ENCODE data around the gene YIPF1.

YIPF1 gene

DNA sequence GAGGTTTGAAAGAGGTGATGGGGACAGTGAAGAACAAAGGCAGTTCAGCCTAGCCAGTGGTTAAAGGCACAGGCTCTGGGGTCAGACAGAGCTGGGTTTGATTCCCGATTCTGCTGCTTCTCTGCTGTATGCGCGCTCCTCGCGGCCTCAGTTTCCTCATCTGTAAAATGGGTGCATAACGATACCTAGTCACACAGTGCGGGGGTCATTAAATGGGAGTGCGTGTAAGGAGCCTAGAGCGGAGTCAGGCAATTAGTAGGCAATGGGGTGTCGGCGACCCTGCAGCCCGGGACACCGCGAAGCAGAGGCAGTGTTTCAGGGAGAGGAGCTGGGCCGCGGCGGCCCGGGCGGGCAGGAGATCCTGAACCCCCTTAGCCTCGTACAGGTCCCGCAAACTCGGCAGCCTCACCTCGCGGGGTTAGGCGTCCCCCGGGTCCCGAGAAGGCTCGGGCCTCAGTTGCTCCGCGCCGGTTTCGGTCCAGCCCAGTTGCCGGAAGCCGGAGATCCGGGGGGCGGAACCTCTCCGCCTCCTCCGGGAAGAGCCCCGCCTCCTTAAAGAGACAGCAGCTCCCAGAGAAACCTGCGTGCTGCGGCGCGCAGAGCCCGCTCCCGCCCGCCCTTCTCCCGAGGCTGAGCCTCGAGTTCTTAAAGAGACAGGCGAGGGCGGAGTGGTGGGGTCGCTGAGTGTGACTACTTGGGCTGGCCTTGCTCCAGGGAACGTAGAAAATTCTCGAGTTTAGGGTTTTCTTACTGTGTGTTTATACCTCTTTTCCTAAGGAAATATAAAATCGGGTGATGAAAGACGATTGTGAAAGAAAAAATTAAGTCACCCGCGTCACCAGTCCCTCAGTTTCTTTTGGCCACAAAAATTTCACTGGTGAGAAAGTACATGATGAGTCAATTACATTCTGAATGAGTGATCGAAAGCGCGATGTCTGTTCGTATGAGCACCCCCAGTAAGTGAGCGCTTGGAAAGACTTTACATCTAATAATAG is at the start of gene YIPF1:
Gene YIPF1, minus strand, starts transcription at position 494 of the 995 bp plus-strand sequence. CDS start 860 bp downstream, outside the sequence.
- Histone ChIP-seq H3K9ac (ENCODE audit: low read length) (peak within 1 kb of the TSS; percentile 55), H3K4me1 (ENCODE audit: control insufficient read depth, insufficient read depth, low read length) (peaks cover 7% of the 10 kb centered on the region), H3K27ac (ENCODE audit: low read depth, low read length) (no peak within 1 kb of the TSS), H3K36me3 (ENCODE audit: control insufficient read depth, insufficient read depth, low read length) (peaks cover 8% of the 10 kb centered on the region), H3K9me3 (ENCODE audit: control insufficient read depth, insufficient read depth, low read depth, low read length) (no peaks in the 10 kb centered on the region), H3K4me3 (ENCODE audit: low read depth, low read length) (peak within 1 kb of the TSS; percentile 87), H3K27me3 (ENCODE audit: control insufficient read depth, insufficient read depth, low read length) (no peaks in the 10 kb centered on the region)

DNA sequence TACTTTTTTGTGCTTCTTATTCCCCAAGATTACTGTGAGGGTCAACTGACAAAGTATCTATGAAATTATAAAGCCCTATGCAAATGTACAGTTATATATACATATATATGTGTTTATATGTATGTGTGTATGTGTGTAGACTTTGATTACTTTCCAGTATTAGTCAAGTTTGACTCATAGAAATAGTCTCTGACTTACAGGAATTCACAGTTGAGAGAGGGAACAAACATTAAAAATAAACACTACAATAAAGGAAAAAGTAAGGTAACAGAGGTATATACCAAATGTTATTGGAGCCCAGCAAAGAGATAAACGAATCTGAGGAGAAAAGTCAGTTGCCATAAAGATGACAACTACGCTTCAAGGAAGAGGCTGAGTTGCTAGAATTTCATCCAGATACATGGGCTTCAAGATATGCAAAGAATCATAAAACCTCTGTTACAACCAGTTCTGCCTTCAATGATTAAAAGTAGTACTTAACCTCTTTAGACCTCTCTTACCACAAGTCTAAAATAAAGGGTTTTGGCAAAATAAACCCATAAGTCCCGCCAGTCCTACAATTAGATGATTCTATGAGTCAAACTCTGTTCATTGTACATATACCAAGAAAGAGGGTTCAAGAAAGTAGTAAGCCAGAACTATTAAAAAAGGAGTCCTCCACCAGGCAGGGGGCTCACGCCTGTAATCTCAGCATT is 48.7 kb upstream of the YIPF1 start:
- H3K9me3 ChIP-seq (ENCODE audit: control insufficient read depth, insufficient read depth, low read depth, low read length) = peaks cover 9% of the 10 kb centered on the region
- H3K27ac ChIP-seq (ENCODE audit: low read depth, low read length) = no peak overlapping the region
- no peak overlapping the region for H3K9ac ChIP-seq (ENCODE audit: low read length)
- H3K4me1 ChIP-seq (ENCODE audit: control insufficient read depth, insufficient read depth, low read length) = peaks cover 11% of the 10 kb centered on the region; the same call in 1 of the 2 replicates
- no peak overlapping the region for H3K4me3 ChIP-seq (ENCODE audit: low read depth, low read length)
- H3K27me3 ChIP-seq (ENCODE audit: control insufficient read depth, insufficient read depth, low read length) = no peaks in the 10 kb centered on the region
- H3K36me3 ChIP-seq (ENCODE audit: control insufficient read depth, insufficient read depth, low read length) = peaks cover 11% of the 10 kb centered on the region

DNA sequence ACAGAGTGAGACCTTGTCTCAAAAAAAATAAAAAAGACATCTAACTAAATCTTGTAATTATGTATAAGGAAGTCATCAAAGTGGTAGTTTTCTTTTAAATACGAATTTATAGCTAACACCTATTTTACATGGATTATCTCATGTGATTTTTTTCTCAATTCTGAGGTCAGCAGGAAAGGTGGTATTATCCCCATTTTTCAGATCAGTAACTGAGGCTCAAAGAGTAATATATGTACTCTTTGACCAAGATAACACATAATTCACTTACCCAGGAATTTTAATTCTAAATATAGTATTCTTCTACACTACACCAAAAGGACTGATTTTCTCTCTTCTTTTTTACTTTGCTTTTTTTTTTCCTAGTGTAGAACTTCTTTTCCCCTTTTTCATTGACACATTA is 46.8 kb upstream of the YIPF1 start:
- Histone ChIP-seq H3K4me1 (ENCODE audit: control insufficient read depth, insufficient read depth, low read length) (no peaks in the 10 kb centered on the region), H3K9me3 (ENCODE audit: control insufficient read depth, insufficient read depth, low read depth, low read length) (peaks cover 18% of the 10 kb centered on the region), H3K9ac (ENCODE audit: low read length) (no peak overlapping the region), H3K27ac (ENCODE audit: low read depth, low read length) (no peak overlapping the region), H3K27me3 (ENCODE audit: control insufficient read depth, insufficient read depth, low read length) (no peaks in the 10 kb centered on the region), H3K4me3 (ENCODE audit: low read depth, low read length) (no peak overlapping the region), H3K36me3 (ENCODE audit: control insufficient read depth, insufficient read depth, low read length) (peaks cover 11% of the 10 kb centered on the region)

DNA sequence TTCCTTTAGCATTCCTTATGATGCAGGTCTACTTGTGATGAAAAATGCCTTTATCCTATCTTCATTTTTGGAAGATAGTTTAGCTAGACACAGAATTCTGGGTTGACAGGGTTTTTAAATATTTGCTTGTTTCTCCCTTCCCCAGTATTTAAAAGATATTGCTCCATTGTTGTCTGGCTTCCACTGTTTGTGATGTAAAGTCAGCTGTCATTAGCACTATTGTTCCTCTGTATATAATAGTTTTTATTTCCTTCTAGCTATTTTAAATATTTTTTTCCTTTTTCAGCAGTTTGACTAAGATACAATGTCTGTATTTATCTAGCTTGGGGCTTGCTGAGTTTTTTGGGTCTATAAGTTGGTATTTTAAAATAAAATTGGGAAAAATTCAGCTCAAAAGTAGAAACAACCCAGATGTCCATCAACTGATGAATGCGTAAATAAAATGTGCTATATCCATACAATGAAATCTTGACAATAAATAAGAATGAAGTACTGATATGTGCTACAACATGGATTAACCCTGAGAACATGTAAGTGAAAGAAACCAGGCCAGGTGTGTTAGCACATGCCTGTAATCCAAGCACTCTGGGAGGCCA is 44.7 kb upstream of the YIPF1 start:
- Histone ChIP-seq H3K4me3 (ENCODE audit: low read depth, low read length) (no peak overlapping the region), H3K36me3 (ENCODE audit: control insufficient read depth, insufficient read depth, low read length) (peaks cover 15% of the 10 kb centered on the region), H3K4me1 (ENCODE audit: control insufficient read depth, insufficient read depth, low read length) (no peaks in the 10 kb centered on the region), H3K9me3 (ENCODE audit: control insufficient read depth, insufficient read depth, low read depth, low read length) (peaks cover 18% of the 10 kb centered on the region), H3K27me3 (ENCODE audit: control insufficient read depth, insufficient read depth, low read length) (no peaks in the 10 kb centered on the region), H3K27ac (ENCODE audit: low read depth, low read length) (no peak overlapping the region), H3K9ac (ENCODE audit: low read length) (no peak overlapping the region)

DNA sequence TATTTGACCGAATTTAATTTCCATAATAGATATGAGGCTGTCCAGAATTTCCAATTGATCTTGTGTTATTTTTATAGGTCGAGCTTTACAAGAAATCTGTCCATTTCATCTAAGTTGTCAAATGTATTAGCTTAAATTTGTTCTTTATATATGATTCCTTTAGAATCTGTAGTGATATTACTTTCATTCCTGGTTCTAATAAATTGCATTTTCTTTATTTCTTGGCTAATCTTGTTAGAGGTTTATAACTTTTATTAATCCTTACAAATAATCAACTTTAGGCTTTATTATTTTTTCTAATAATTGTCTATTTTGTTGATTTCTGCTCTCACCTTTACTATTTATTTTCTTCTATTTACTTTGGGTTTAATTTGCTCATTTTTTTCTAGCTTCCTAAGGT is 41.9 kb upstream of the YIPF1 start:
- no peak overlapping the region for H3K27ac ChIP-seq (ENCODE audit: low read depth, low read length)
- H3K9ac ChIP-seq (ENCODE audit: low read length) = no peak overlapping the region
- H3K9me3 ChIP-seq (ENCODE audit: control insufficient read depth, insufficient read depth, low read depth, low read length) = peaks cover 18% of the 10 kb centered on the region
- H3K4me1 ChIP-seq (ENCODE audit: control insufficient read depth, insufficient read depth, low read length) = no peaks in the 10 kb centered on the region
- H3K27me3 ChIP-seq (ENCODE audit: control insufficient read depth, insufficient read depth, low read length) = no peaks in the 10 kb centered on the region
- H3K36me3 ChIP-seq (ENCODE audit: control insufficient read depth, insufficient read depth, low read length) = peaks cover 26% of the 10 kb centered on the region
- no peak overlapping the region for H3K4me3 ChIP-seq (ENCODE audit: low read depth, low read length)

DNA sequence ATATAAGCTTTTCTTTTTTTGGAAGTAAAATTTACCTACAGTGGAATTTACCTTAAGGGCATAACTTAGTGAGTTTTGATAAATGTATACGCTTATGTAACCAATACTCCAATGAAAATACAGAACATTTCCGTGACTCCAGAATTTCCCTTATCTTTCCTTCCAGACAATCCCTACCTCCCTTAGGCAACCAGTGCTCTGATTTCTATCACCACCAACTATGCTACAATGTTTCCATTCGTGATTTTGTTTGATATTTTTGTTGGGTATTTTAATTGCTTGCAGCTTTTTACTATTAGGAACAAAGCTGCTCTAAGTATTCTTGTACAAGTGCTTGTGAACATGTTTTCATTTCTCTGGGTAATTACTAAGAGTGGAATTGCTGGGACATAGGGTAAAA is 41.3 kb upstream of the YIPF1 start:
- Histone ChIP-seq H3K27ac (ENCODE audit: low read depth, low read length) (no peak overlapping the region), H3K9ac (ENCODE audit: low read length) (no peak overlapping the region), H3K36me3 (ENCODE audit: control insufficient read depth, insufficient read depth, low read length) (peaks cover 26% of the 10 kb centered on the region), H3K27me3 (ENCODE audit: control insufficient read depth, insufficient read depth, low read length) (no peaks in the 10 kb centered on the region), H3K4me3 (ENCODE audit: low read depth, low read length) (no peak overlapping the region), H3K4me1 (ENCODE audit: control insufficient read depth, insufficient read depth, low read length) (no peaks in the 10 kb centered on the region), H3K9me3 (ENCODE audit: control insufficient read depth, insufficient read depth, low read depth, low read length) (peaks cover 18% of the 10 kb centered on the region)

DNA sequence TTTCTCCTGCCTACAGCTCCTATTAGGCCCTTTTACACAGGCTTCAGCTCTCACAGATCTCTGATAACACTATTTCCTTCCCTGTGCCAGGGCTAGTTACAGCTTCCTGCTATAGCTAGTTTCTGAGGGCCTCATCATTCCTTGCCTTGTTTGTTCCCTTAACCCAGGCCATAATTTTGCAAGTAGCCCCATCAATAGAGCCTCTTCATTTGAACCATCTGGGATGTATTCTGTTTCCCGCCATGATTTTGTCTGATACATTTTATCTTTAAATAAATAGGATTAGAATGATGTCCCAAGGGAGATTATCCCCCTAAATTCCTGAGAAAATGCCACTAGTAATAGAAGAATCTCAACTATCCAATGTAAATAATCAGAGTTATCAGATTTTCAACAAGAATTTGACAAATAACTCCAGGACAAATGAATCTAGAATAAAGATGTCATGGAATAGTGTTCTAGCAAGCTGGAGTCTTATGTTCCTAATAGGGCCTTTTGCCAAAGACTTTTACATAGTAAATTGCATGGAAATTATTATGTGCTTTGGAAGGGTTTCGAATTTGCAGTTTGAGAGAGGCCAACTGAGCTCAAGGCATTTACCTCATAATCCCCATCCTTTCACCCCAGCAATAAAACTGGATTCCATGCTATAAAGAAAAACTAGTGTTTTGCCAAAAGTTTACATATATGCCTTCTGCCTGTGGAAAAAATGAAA is 39.8 kb upstream of the YIPF1 start:
- Histone ChIP-seq H3K4me1 (ENCODE audit: control insufficient read depth, insufficient read depth, low read length) (no peaks in the 10 kb centered on the region), H3K4me3 (ENCODE audit: low read depth, low read length) (no peak overlapping the region), H3K9me3 (ENCODE audit: control insufficient read depth, insufficient read depth, low read depth, low read length) (peaks cover 13% of the 10 kb centered on the region), H3K27me3 (ENCODE audit: control insufficient read depth, insufficient read depth, low read length) (no peaks in the 10 kb centered on the region), H3K9ac (ENCODE audit: low read length) (no peak overlapping the region), H3K36me3 (ENCODE audit: control insufficient read depth, insufficient read depth, low read length) (peaks cover 18% of the 10 kb centered on the region), H3K27ac (ENCODE audit: low read depth, low read length) (no peak overlapping the region)

DNA sequence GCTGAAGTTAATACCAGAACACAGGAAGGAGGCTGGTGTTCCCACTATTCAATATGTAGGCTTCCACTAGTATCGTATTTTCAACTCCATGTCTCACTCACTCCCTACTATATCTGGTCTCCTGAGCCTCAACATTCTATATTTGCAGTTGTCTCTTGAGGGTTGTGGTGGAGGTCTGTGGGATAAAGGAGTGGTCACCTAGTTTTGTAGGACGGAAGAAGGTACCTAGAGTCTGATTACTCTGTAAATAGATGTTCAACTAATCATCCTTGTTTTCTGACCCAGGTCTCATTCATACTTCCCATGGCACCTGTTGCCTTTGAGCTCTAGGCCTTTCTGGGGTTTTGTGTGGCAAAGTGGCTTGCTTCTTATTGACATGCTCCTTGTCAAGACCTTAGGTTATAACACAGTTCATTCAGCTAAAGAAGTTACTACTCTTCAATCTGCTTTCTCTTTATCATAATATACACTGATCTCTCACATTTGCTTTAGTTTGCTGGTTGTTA is 37.8 kb upstream of the YIPF1 start:
- no peak overlapping the region for H3K4me3 ChIP-seq (ENCODE audit: low read depth, low read length)
- no peaks in the 10 kb centered on the region for H3K4me1 ChIP-seq (ENCODE audit: control insufficient read depth, insufficient read depth, low read length)
- H3K9ac ChIP-seq (ENCODE audit: low read length) = no peak overlapping the region
- H3K9me3 ChIP-seq (ENCODE audit: control insufficient read depth, insufficient read depth, low read depth, low read length) = peaks cover 5% of the 10 kb centered on the region; the same call in 1 of the 2 replicates
- H3K27me3 ChIP-seq (ENCODE audit: control insufficient read depth, insufficient read depth, low read length) = no peaks in the 10 kb centered on the region
- no peak overlapping the region for H3K27ac ChIP-seq (ENCODE audit: low read depth, low read length)
- H3K36me3 ChIP-seq (ENCODE audit: control insufficient read depth, insufficient read depth, low read length) = peaks cover 20% of the 10 kb centered on the region

DNA sequence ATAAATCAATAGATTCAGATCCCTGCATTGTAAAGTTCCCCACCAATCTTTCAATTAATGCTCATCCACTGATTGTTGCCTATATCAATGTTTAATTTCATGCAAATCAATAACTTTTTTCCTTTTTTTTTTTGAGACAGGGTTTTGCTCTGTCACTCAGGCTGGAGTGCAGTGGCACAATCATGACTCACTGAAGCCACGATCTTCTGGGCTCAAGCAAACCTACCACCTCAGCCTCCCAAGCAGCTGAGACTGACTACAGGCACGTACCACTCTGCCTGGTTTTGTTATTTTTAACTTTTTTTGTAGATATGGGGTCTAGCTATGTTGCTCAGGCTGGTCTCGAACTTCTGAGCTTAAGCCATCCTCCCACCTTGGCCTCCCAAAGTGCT is 30.1 kb upstream of the YIPF1 start:
- H3K27ac ChIP-seq (ENCODE audit: low read depth, low read length) = no peak overlapping the region

DNA sequence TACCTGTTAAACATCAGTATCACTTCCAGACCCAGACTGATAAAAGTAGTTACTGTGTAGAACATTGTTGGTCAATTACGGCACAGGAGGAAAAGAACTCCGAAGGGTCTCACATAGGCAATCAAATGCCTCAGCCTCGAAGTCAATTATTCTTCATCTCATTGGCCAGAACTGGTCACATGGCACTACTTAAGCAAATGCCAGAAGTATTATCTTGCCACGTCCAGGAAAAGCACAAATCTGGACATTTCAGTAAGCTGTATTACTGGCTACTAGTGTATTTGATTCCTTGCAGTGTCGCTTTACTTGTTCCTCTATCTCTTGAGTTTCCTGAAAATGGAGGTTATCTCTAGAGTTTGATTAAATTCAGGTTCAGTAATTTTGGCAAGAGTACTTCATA is 28.7 kb upstream of the YIPF1 start:
- H3K4me1 ChIP-seq (ENCODE audit: control insufficient read depth, insufficient read depth, low read length) = peaks cover 16% of the 10 kb centered on the region
- no peaks in the 10 kb centered on the region for H3K9me3 ChIP-seq (ENCODE audit: control insufficient read depth, insufficient read depth, low read depth, low read length)
- no peak overlapping the region for H3K9ac ChIP-seq (ENCODE audit: low read length)
- no peak overlapping the region for H3K27ac ChIP-seq (ENCODE audit: low read depth, low read length)
- H3K36me3 ChIP-seq (ENCODE audit: control insufficient read depth, insufficient read depth, low read length) = peaks cover 10% of the 10 kb centered on the region; the same call in 1 of the 2 replicates
- no peak overlapping the region for H3K4me3 ChIP-seq (ENCODE audit: low read depth, low read length)
- H3K27me3 ChIP-seq (ENCODE audit: control insufficient read depth, insufficient read depth, low read length) = no peaks in the 10 kb centered on the region

More for the DNA sequence above, 30.1 kb upstream of the YIPF1 start:
- Histone ChIP-seq H3K27me3 (ENCODE audit: control insufficient read depth, insufficient read depth, low read length) (no peaks in the 10 kb centered on the region), H3K9me3 (ENCODE audit: control insufficient read depth, insufficient read depth, low read depth, low read length) (no peaks in the 10 kb centered on the region), H3K4me1 (ENCODE audit: control insufficient read depth, insufficient read depth, low read length) (peaks cover 5% of the 10 kb centered on the region; the same call in 1 of the 2 replicates), H3K4me3 (ENCODE audit: low read depth, low read length) (no peak overlapping the region), H3K36me3 (ENCODE audit: control insufficient read depth, insufficient read depth, low read length) (peaks cover 10% of the 10 kb centered on the region; the same call in 1 of the 2 replicates), H3K9ac (ENCODE audit: low read length) (no peak overlapping the region)
